K562 (cell line): Measurements from ENCODE around the gene PHC3. TPM values are rescaled to one million over a fixed set of nuclear protein-coding genes. Genes with fewer than 3 reads are reported as not detected.

ENCODE experiments used
- ATAC-seq: fragments of 200-7000 bp; cut with Tn5 transposase; 3 replicates; pipeline ENCODE4 v1.9.1; 2020; ENCODE audit warnings: moderate library complexity
- BruUV-seq: library from RNA; stranded (reverse); fragments of 400-500 nt; replicated peaks from 2 replicates; lab custom pipeline; 2021; lab: Mats Ljungman, UMichigan
- CTCF ChIA-PET: fragments of 300-600 bp; formaldehyde crosslinking; extraction: SDS; loops from one replicate; lab custom pipeline; 2021; ENCODE audit warnings: low intra/inter-chr PET ratio; lab: Yijun Ruan, JAX
- POLR2A ChIA-PET: fragments of 300-600, 350-650 bp; sonication (Branson Sonifier 250); formaldehyde crosslinking; extraction: SDS; loops from one replicate; lab custom pipeline; 2021; ENCODE audit warnings: antibody characterized with exemption, inconsistent platforms; lab: Yijun Ruan, JAX
- DNase-seq, 4 experiments: peaks; one replicate each; pipeline versions ENCODE4 v3.0.0 to v3.0.0-alpha.2; 2011 to 2018; ENCODE audit warnings: low spot score in 3 of 4, mixed read lengths in 3 of 4; ENCODE audit errors: extremely low read depth in 1 of 4
- FAIRE-seq: peaks from 2 replicates; lab custom pipeline; 2011; peaks lifted over from hg19 to GRCh38; lab: Jason Lieb, UNC
- H2AFZ ChIP-seq: 2 replicates; pipeline ENCODE4 v1.6.0; 2011; ENCODE audit warnings: low read depth, low read length, control low read depth, inconsistent platforms
- H3K27ac ChIP-seq: fragments of 200-600 bp; 3 replicates; pipeline ENCODE4 v1.8.0; 2011; ENCODE audit warnings: low read depth, mild to moderate bottlenecking, control low read depth, inconsistent platforms, low read length, moderate library complexity, mixed read lengths; ENCODE audit errors: extremely low read depth
- H3K27me3 ChIP-seq, 2 experiments: fragments of 300-600 bp in 1 of 2; 2 replicates in 1 of 2; 3 replicates in 1 of 2; pipeline versions ENCODE4 v1.6.0 to v1.8.0; 2011; ENCODE audit warnings: inconsistent platforms in 2 of 2, low read length in 2 of 2, mild to moderate bottlenecking in 1 of 2, mixed read lengths in 1 of 2, moderate library complexity in 1 of 2; ENCODE audit not compliant: control insufficient read depth in 2 of 2, insufficient read depth in 2 of 2
- H3K36me3 ChIP-seq: fragments of 300-600 bp; 3 replicates; pipeline ENCODE4 v1.8.0; 2011; ENCODE audit warnings: mild to moderate bottlenecking, low read length, inconsistent platforms; ENCODE audit not compliant: control insufficient read depth, insufficient read depth
- H3K4me1 ChIP-seq, 2 experiments: fragments of 200-600 bp in 1 of 2; replicated peaks in 1 of 2; 2 replicates in 1 of 2; 3 replicates in 1 of 2; pipeline versions ENCODE4 v1.5.1 to v1.8.0; 2011; ENCODE audit warnings: inconsistent platforms in 2 of 2, low read length in 2 of 2, mild to moderate bottlenecking in 1 of 2, mixed read lengths in 1 of 2, moderate library complexity in 1 of 2; ENCODE audit not compliant: control insufficient read depth in 2 of 2, insufficient read depth in 2 of 2
- H3K4me2 ChIP-seq: 2 replicates; pipeline ENCODE4 v1.6.1; 2011; ENCODE audit warnings: low read length, control low read depth, inconsistent platforms, mixed read lengths; ENCODE audit not compliant: insufficient read depth
- H3K4me3 ChIP-seq: fragments of 200-600 bp; sonication (generic), shearing (Covaris generic); 2 replicates; pipeline ENCODE4 v1.5.1; 2016; ENCODE audit warnings: control low read depth, inconsistent platforms
- H3K79me2 ChIP-seq: fragments of 200-600 bp; 3 replicates; pipeline ENCODE4 v1.8.0; 2011; ENCODE audit warnings: low read length, inconsistent platforms; ENCODE audit not compliant: control insufficient read depth, insufficient read depth
- H3K9ac ChIP-seq, 2 experiments: 2 replicates each; pipeline versions ENCODE4 v1.6.0 to v1.6.1; 2011; ENCODE audit warnings: low read depth in 2 of 2, low read length in 2 of 2, control low read depth in 1 of 2, inconsistent platforms in 1 of 2, mild to moderate bottlenecking in 1 of 2, mixed read lengths in 1 of 2; ENCODE audit not compliant: insufficient read depth in 1 of 2
- H3K9me1 ChIP-seq: one replicate; pipeline ENCODE4 v1.6.0; 2011; ENCODE audit warnings: inconsistent platforms, mild to moderate bottlenecking, low read length, moderate library complexity; ENCODE audit not compliant: control insufficient read depth, insufficient read depth
- H3K9me3 ChIP-seq: replicated peaks from 2 replicates; pipeline ENCODE4 v1.5.1; 2011; ENCODE audit warnings: low read depth, low read length, inconsistent platforms; ENCODE audit not compliant: control insufficient read depth, insufficient read depth
- H4K20me1 ChIP-seq: replicated peaks from 2 replicates; pipeline ENCODE4 v1.6.1; 2011; ENCODE audit warnings: low read length, inconsistent platforms, mixed read lengths; ENCODE audit not compliant: control insufficient read depth, insufficient read depth
- CTCF ChIP-seq, 3 experiments: IDR thresholded peaks in 2 of 3; conservative IDR thresholded peaks in 1 of 3; 2 replicates each; pipeline ENCODE4 v1.5.1; 2011 to 2012; ENCODE audit warnings: low read length in 3 of 3, mild to moderate bottlenecking in 3 of 3, control low read depth in 2 of 3, improper control_type of control experiment in 1 of 3, inconsistent platforms in 1 of 3, low read depth in 1 of 3, mixed read lengths in 1 of 3, moderate library complexity in 1 of 3; ENCODE audit not compliant: insufficient read depth in 2 of 3
- FUS ChIP-seq: fragments of 200-400 bp; formaldehyde crosslinking; optimal IDR thresholded peaks from 2 replicates; pipeline ENCODE3; 2017; ENCODE audit warnings: low read depth, low read length
- MBD1 ChIP-seq: fragments of 250-450 bp; sonication (Bioruptor Pico); IDR thresholded peaks from 2 replicates; pipeline ENCODE4 v1.8.0; 2022; ENCODE audit warnings: inconsistent platforms
- NRF1 ChIP-seq, 2 experiments: fragments of 450-650 bp; IDR thresholded peaks in 1 of 2; conservative IDR thresholded peaks in 1 of 2; 2 replicates each; pipeline ENCODE4 v1.6.1; 2014; ENCODE audit warnings: mild to moderate bottlenecking in 2 of 2
- ZBTB33 ChIP-seq: sonication (generic); formaldehyde crosslinking; IDR thresholded peaks from 2 replicates; pipeline ENCODE4 v1.8.1; 2023; ENCODE audit warnings: mild to moderate bottlenecking, missing genetic modification reagents
- ZNF79 ChIP-seq: fragments of 250-450 bp; sonication (Bioruptor Pico); IDR thresholded peaks from 2 replicates; pipeline ENCODE4 v1.4.0; 2020; ENCODE audit warnings: low read depth, mild to moderate bottlenecking, moderate library complexity
- WGBS: fragments of 100-300 bp; shearing (Covaris generic); methylation state at CpG from one replicate; pipeline ENCODE4 v1.1.6; 2016; ENCODE audit warnings: low coverage, mixed read lengths; ENCODE audit not compliant: insufficient coverage; ENCODE audit errors: missing lambda C conversion rate; 5-methylcytosine and 5-hydroxymethylcytosine counted together
- in situ Hi-C: fragments of 300-500 bp; cut with MboI; formaldehyde crosslinking; loops from 4 replicates; pipeline ENCODE4 v1.15.0; 2018; ENCODE audit warnings: inconsistent platforms, mixed read lengths
- intact Hi-C: fragments of 100-400 bp; cut with micrococcal nuclease; formaldehyde crosslinking; loops from 2 replicates; pipeline ENCODE4 v1.14.2; 2022
- polyA plus RNA-seq, 8 experiments: library from polyadenylated mRNA; depleted of rRNA in 4 of 8; stranded (reverse) in 5 of 8; unstranded in 3 of 8; fragments of >200 nt; fragmentation: Nextera tagmentation in 2 of 8; fragmentation: Illumina TruSeq in 1 of 8; extraction: Ambion mirVana in 2 of 8; extraction: Trizol in 1 of 8; gene quantifications; 2 replicates each; pipeline versions ENCODE4 v1.2.1 to v1.2.3, GENCODE V29; 2011 to 2014; ENCODE audit warnings: inconsistent platforms in 1 of 8, missing spikeins in 1 of 8
- total RNA-seq, 7 experiments: library from RNA; depleted of rRNA in 6 of 7; stranded (reverse); fragments of >200 nt in 6 of 7; fragmentation: Illumina TruSeq in 2 of 7; extraction: Trizol in 2 of 7; gene quantifications; 2 replicates each; pipeline versions ENCODE4 v1.2.1 to v1.2.3, GENCODE V29; 2011 to 2021; ENCODE audit warnings: low replicate concordance in 1 of 7

PHC3 gene
- total and polyA plus RNA-seq, 9 of the 15 experiments (the other 6 are each of a cell fraction or from before 2014, with no cell fraction given) = 3.1 to 21.6 (median 10.5) TPM

GRCh38 chr3:170038434-170039110 lies 143.0 kb downstream of the PHC3 start:
- intact Hi-C loops (loop anchor here (5.0 kb wide), 1 partner anchor 276 kb away; no protein-coding TSS in a partner anchor), in situ Hi-C loops (no loop called here)
- H3K4me2 ChIP-seq = peak overlapping the region; percentile 71
- H3K9me3 ChIP-seq = no peaks in the 10 kb centered on the region
- H3K79me2 ChIP-seq = no peaks in the 10 kb centered on the region
- ChIA-PET CTCF (no interaction called here), POLR2A (no interaction called here)
- TSS peak; percentile 40 for BruUV-seq
- TF ChIP-seq FUS (no peak), ZBTB33 (CRISPR knock-in tag) (peak; percentile 36; the same call in 1 of the 2 replicates), CTCF (IDR thresholded peaks at IDR 0.05 in 2 of 3, conservative IDR thresholded peaks at IDR 0.05 in 1 of 3; ENCODE audit: insufficient read depth in 2 of 3, low read depth in 1 of 3, low read length in 3 of 3) (0 out of 6 replicates have a peak, but pooled peaks of 2 of the 3 experiments have one; percentile 6 to 18), ZNF79 (CRISPR knock-in tag) (no peak), MBD1 (0 out of 2 replicates have a peak, but pooled peaks have one; percentile 26), NRF1 (conservative IDR thresholded peaks at IDR 0.05 in 1 of 2, IDR thresholded peaks at IDR 0.05 in 1 of 2) (peak; percentile 64 to 70)
- H3K4me1 ChIP-seq = peaks cover 2 to 16% of the 10 kb centered on the region in 2 experiments; a peak in 2 of 5 replicates
- peak overlapping the region; percentile 45 to 95; a peak in 3 of 4 replicates for H3K9ac ChIP-seq
- DNase-seq = no peak
- peak overlapping the region; percentile 95 for H2AFZ ChIP-seq
- no peak for FAIRE-seq
- H3K27ac ChIP-seq = no peak overlapping the region
- peak overlapping the region; percentile 72 for H3K4me3 ChIP-seq
- no peak; the same call in 2 of the 3 replicates for ATAC-seq
- no peaks in the 10 kb centered on the region for H4K20me1 ChIP-seq
- H3K36me3 ChIP-seq = no peaks in the 10 kb centered on the region
- 61% methylated on average over 46 of the region's 51 CpGs for WGBS
- no peaks in the 10 kb centered on the region for H3K9me1 ChIP-seq
- H3K27me3 ChIP-seq = no peaks in the 10 kb centered on the region
